Activated T-cell treated with anti-CD3 and anti-CD28 coated beads, Interleukin-2, amount 50 U/mL, for 72 hours (primary cell): ENCODE measurements around the gene SESN1. TPM values are rescaled to one million over a fixed set of nuclear protein-coding genes. Genes with fewer than 3 reads are reported as not detected.

Experiments used
- ATAC-seq, 2 donors: fragments of 150-1000 bp; cut with Tn5 transposase; replicated peaks in 1 of 2; 2 replicates each; pipeline ENCODE4 v1.10.0; 2021; ENCODE audit warnings: moderate library complexity in 2 of 2, mild to moderate bottlenecking in 1 of 2
- DNase-seq, 2 donors: peaks; one replicate each; pipeline ENCODE4 v3.0.0; 2021 to 2022; ENCODE audit warnings: mixed read lengths in 1 of 2
- H3K27ac Mint-ChIP-seq: one replicate; pipeline ENCODE4 v1.8.0; 2022; ENCODE audit warnings: mild to moderate bottlenecking, moderate library complexity, mixed read lengths
- H3K27me3 Mint-ChIP-seq: one replicate; pipeline ENCODE4 v1.8.0; 2022; ENCODE audit warnings: low read depth, mixed read lengths
- H3K36me3 Mint-ChIP-seq, 2 donors: one replicate each; pipeline ENCODE4 v1.8.0; 2022; ENCODE audit warnings: mixed read lengths in 2 of 2, mild to moderate bottlenecking in 1 of 2; ENCODE audit not compliant: insufficient read depth in 2 of 2
- H3K4me1 Mint-ChIP-seq: one replicate; pipeline ENCODE4 v1.8.0; 2022; ENCODE audit warnings: low read depth, mixed read lengths
- H3K4me3 Mint-ChIP-seq, 2 donors: one replicate each; pipeline ENCODE4 v1.8.0; 2022; ENCODE audit warnings: mild to moderate bottlenecking in 2 of 2, mixed read lengths in 2 of 2, moderate library complexity in 2 of 2
- H3K9me3 Mint-ChIP-seq, 2 donors: one replicate each; pipeline ENCODE4 v1.8.0; 2022; ENCODE audit warnings: mixed read lengths in 2 of 2
- total RNA-seq, 2 donors: library from RNA; stranded (reverse); gene quantifications; one replicate each; pipeline ENCODE4 v1.2.3, GENCODE V29; 2022

SESN1 gene
- total RNA-seq, 2 donors from 2014 or later, result 16.2 to 25.7 TPM

GRCh38 chr6:108968325-108969316 is 126.0 kb downstream of the SESN1 start:
- Mint-ChIP-seq H3K9me3 (no peaks in the 10 kb centered on the region), H3K4me1 (peaks cover 17% of the 10 kb centered on the region), H3K27ac (no peak overlapping the region), H3K4me3 (no peak overlapping the region), H3K27me3 (no peaks in the 10 kb centered on the region), H3K36me3 (no peaks in the 10 kb centered on the region)
- no peak for ATAC-seq
- DNase-seq, result no peak

DNA sequence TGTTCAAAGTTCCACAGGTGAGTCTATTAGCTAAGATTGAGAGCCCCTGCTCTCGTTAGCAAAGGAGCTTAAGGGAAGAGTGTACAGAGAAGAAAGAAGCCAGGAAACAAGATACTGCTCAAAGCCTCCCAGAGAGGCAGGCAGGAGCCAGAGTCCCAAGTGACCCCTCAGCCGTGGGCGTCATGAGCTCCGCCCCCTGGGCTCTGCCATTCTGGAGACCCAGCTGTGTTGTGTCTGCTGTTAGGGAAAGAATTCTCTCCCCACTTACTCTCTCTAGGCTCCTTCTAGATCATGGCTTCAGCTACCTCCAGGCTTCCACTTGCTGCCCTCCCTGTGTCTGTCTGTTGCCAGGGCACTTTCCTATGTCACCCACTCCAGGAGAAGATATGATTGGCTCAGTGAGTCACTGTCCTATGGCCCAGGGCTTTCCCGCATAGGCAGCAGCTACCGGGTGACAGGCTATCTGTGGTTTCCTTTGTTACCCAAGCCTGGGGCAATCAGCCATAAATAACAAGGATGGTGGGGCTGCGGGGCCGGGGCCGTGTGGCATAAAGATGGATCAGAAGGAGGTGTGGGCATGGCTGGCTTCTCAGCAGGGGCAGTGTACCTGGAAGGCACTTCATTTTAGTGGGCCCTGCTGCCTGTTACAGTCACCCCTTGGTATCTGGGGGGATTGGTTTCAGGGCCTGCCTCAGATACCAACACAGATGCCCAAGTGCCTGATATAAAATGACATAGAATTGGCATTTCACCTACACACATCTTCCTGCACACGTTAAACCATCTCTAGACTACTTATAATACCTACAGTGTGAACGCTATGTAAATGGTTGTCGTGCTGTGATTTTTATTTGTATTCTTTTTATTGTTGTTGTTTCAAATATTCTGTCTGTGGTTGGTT is 127.5 kb downstream of the SESN1 start:
- peak; percentile 10 to 20 for DNase-seq
- peak; percentile 84 to 96 for ATAC-seq
- Mint-ChIP-seq H3K9me3 (no peaks in the 10 kb centered on the region), H3K36me3 (no peaks in the 10 kb centered on the region), H3K4me1 (peaks cover 17% of the 10 kb centered on the region), H3K27ac (no peak overlapping the region), H3K4me3 (no peak overlapping the region), H3K27me3 (no peaks in the 10 kb centered on the region)

DNA sequence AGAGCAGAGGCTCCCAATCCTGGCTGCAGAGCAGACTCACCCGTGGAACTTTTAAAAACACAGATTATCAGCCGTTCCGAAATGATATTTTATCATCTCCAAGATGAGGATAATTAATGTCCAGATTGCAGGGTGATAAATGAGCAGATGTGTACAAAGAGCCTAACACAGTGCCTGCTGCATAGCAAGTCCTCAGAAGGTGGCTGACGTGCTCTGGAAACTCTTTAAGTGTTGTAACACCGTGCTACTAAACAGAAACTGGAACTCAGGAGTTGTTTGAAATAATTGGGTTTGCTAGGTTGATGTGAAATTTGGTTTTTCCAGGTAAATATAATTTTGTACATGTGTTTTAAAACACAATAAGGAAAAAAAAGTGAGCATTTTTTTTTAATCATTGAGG is 128.4 kb downstream of the SESN1 start:
- Mint-ChIP-seq H3K27ac (no peak overlapping the region), H3K36me3 (no peaks in the 10 kb centered on the region), H3K9me3 (no peaks in the 10 kb centered on the region)

DNA sequence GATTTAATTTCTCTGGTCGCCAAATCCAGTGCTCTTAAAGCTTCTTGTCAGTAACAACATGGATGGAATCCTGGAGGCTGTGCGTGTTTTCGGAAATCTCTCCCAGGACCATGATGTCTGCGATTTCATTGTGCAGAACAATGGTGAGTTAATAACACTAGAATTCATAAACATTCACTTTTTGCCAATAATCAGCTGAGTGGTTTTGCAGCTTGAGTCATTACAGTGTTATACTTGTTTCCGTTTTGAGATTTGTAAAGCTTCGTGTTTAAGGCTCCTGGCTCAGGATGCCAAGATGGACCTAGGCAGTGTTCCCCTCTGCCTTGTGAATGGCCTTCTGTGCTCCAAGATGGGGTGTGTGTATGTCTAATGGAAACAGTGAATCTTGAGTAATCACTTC is 132.7 kb downstream of the SESN1 start:
- H3K36me3 Mint-ChIP-seq, result no peaks in the 10 kb centered on the region
- ATAC-seq (no peak), DNase-seq (no peak)
- no peaks in the 10 kb centered on the region for H3K9me3 Mint-ChIP-seq
- no peak overlapping the region for H3K27ac Mint-ChIP-seq
- H3K27me3 Mint-ChIP-seq, result no peaks in the 10 kb centered on the region
- peaks cover 9% of the 10 kb centered on the region for H3K4me1 Mint-ChIP-seq
- H3K4me3 Mint-ChIP-seq, result no peak overlapping the region

More for the DNA sequence above, 128.4 kb downstream of the SESN1 start:
- DNase-seq (no peak), ATAC-seq (no peak)
- Mint-ChIP-seq H3K4me3 (no peak overlapping the region), H3K27me3 (no peaks in the 10 kb centered on the region), H3K4me1 (peaks cover 17% of the 10 kb centered on the region)

GRCh38 chr6:108961077-108961476 is 133.6 kb downstream of the SESN1 start:
- H3K27ac Mint-ChIP-seq, result no peak overlapping the region
- H3K4me3 Mint-ChIP-seq, result no peak overlapping the region
- ATAC-seq, result no peak
- H3K36me3 Mint-ChIP-seq, result no peaks in the 10 kb centered on the region
- H3K27me3 Mint-ChIP-seq, result no peaks in the 10 kb centered on the region
- H3K9me3 Mint-ChIP-seq, result no peaks in the 10 kb centered on the region
- peaks cover under 1% of the 10 kb centered on the region for H3K4me1 Mint-ChIP-seq
- no peak for DNase-seq

DNA sequence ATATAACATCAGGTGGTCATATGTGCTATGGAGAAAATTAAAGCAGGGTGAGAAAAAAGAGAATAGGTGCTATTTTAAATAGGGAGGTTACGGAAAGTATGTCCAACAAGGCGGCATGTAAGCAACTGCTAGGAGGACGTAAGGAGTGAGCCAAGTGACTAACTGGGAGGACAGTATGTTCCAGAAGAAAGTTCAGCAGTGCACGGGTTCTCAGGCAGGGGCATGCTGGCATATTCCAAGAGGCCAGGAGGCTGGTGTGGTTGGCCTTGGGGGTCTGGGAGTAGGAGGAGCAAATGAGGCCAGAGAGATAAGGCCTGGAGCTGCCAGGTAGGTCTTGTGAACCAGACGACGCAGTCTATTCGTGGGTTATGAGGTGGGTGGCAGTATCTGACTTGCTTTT is 134.0 kb downstream of the SESN1 start:
- H3K9me3 Mint-ChIP-seq, result no peaks in the 10 kb centered on the region
- ATAC-seq (no peak), DNase-seq (no peak)
- no peak overlapping the region for H3K4me3 Mint-ChIP-seq
- no peaks in the 10 kb centered on the region for H3K36me3 Mint-ChIP-seq
- H3K4me1 Mint-ChIP-seq, result peaks cover 5% of the 10 kb centered on the region
- no peaks in the 10 kb centered on the region for H3K27me3 Mint-ChIP-seq
- no peak overlapping the region for H3K27ac Mint-ChIP-seq

DNA sequence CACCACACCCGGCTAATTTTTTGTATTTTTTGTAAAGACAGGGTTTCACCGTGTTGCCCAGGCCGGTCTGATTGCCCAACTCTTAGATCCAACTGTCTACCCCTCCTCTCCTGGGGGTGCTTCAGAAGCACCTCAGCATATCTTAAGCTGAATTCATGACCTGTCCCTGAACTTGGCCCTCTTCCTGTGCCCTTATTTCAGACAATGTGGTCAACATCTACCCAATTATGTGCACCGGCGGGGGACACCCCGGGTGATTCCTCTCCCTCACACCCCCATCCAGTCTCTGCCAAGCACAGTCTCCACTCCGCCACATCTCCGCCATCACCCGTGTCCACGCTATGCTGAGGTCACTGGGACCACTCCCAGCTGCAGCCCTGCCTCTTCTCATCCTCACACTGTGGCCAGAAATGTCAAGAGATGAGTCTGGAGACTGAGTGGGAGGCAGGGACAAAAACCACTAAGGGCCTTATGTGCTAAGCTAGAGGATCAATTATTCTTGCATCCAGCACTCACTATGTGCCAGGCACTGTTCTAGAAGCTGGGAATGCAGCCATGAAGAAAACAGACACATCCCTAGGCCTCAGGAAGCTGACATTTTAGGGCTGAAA is 134.6 kb downstream of the SESN1 start:
- peaks cover 10% of the 10 kb centered on the region for H3K4me1 Mint-ChIP-seq
- no peak overlapping the region for H3K4me3 Mint-ChIP-seq
- DNase-seq (no peak), ATAC-seq (no peak)
- no peak overlapping the region for H3K27ac Mint-ChIP-seq
- H3K27me3 Mint-ChIP-seq, result no peaks in the 10 kb centered on the region
- H3K9me3 Mint-ChIP-seq, result no peaks in the 10 kb centered on the region
- H3K36me3 Mint-ChIP-seq, result no peaks in the 10 kb centered on the region

GRCh38 chr6:108958900-108959770 is 135.5 kb downstream of the SESN1 start:
- DNase-seq (no peak), ATAC-seq (no peak)
- Mint-ChIP-seq H3K36me3 (no peaks in the 10 kb centered on the region), H3K27ac (no peak overlapping the region), H3K27me3 (no peaks in the 10 kb centered on the region), H3K9me3 (no peaks in the 10 kb centered on the region), H3K4me3 (no peak overlapping the region), H3K4me1 (peaks cover 13% of the 10 kb centered on the region)

DNA sequence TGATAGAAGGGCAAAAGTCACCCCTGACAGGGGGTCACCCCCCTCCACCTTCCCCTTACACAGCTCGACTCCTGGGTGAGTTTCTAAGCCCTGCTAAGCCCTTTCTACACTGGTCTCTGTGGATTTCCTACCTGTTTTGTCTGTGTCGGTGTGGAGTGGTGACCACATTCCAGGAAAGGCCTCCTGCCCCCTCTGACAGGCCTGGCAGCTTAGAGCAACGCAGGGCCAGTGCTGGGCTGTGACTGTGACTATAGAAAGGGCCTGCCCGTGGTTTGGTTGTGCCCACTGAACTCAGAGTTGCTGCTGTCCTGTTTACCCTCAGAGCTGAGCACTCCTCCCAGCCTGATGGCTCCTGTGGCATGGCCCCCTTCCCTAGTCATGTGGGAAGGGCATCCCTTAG is 137.4 kb downstream of the SESN1 start:
- ATAC-seq (no peak), DNase-seq (no peak)
- Mint-ChIP-seq H3K4me1 (peaks cover 13% of the 10 kb centered on the region), H3K36me3 (no peaks in the 10 kb centered on the region), H3K27ac (no peak overlapping the region), H3K9me3 (no peaks in the 10 kb centered on the region), H3K4me3 (no peak overlapping the region), H3K27me3 (no peaks in the 10 kb centered on the region)

DNA sequence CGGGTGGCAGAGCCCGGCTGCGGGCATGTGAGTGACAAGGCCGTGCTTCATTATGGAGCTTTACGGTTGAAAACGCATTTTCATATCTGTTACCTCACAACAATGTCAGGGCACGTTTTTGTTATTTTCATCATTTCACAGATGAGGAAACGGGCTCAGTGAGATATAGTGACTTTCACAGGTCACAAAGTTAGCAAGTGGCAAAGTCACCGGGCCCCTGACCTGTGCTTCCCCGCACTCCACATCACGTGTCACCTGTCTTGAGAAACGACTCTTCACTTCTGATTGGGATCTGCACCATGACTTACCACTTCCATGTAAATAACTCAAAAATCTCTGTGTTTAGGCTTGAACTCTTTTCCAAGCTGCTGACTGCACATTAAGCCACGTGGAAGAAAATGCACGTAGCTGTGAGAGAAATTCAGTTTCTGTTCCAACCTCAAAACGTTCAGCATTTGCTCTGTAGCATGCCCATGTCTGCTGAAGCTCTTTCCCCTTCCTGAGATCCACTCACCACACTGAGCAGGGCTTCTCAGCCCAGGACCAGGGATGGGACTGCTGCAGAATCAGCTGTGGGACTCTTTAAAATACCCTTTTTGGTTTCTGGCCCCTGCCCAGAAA is 139.2 kb downstream of the SESN1 start:
- ATAC-seq (no peak), DNase-seq (no peak)
- peaks cover 13% of the 10 kb centered on the region for H3K4me1 Mint-ChIP-seq
- peak overlapping the region in 1 of 2 donors; percentile 8 for H3K4me3 Mint-ChIP-seq
- no peaks in the 10 kb centered on the region for H3K9me3 Mint-ChIP-seq
- H3K27ac Mint-ChIP-seq, result peak overlapping the region; percentile 5
- H3K27me3 Mint-ChIP-seq, result no peaks in the 10 kb centered on the region
- no peaks in the 10 kb centered on the region for H3K36me3 Mint-ChIP-seq

DNA sequence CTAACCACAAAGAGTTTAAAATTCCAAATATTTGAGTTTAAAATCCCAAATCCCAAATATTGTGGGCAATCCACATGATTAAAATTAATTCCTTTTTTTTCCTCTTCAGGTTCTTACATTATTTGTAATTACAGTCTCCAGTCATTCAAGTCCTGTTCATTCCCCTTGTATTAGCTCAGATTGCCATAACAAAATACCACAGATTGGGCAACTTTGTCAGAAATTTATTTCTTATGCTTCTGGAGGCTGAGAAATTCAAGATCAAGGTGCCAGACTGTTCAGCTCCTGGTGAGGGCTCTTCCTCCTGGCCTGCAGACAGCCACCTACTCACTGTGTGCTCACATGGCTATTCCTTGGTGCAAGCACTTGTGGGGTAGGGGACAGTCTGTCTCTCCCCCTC is 141.0 kb downstream of the SESN1 start:
- no peak for DNase-seq
- no peaks in the 10 kb centered on the region for H3K9me3 Mint-ChIP-seq
- H3K27ac Mint-ChIP-seq, result no peak overlapping the region
- no peaks in the 10 kb centered on the region for H3K36me3 Mint-ChIP-seq
- no peak for ATAC-seq
- H3K4me3 Mint-ChIP-seq, result no peak overlapping the region
- H3K27me3 Mint-ChIP-seq, result no peaks in the 10 kb centered on the region
- H3K4me1 Mint-ChIP-seq, result peaks cover 13% of the 10 kb centered on the region
